MM.1S (cell line): Measurements from ENCODE around the gene FALEC.

ENCODE experiments used
- DNase-seq: peaks from one replicate; pipeline ENCODE4 v3.0.0-alpha.2; 2015
- H2AFZ ChIP-seq: fragments of 300-600 bp; sonication (generic); 2 replicates; pipeline ENCODE4 v1.6.0; 2016; ENCODE audit warnings: antibody characterized with exemption, low read length
- H3F3A ChIP-seq: fragments of 300-600 bp; sonication (generic); 2 replicates; pipeline ENCODE4 v1.6.1; 2016; ENCODE audit warnings: mild to moderate bottlenecking, antibody characterized with exemption, low read length, moderate library complexity, mixed read lengths; ENCODE audit not compliant: insufficient read depth
- H3K27ac ChIP-seq: fragments of 300-600 bp; sonication (generic); 2 replicates; pipeline ENCODE4 v1.5.1; 2016; ENCODE audit warnings: mild to moderate bottlenecking, low read length
- H3K27me3 ChIP-seq: fragments of 300-600 bp; sonication (generic); replicated peaks from 2 replicates; pipeline ENCODE4 v1.6.0; 2016; ENCODE audit warnings: low read length; ENCODE audit not compliant: insufficient read depth
- H3K36me3 ChIP-seq: fragments of 300-600 bp; sonication (generic); replicated peaks from 2 replicates; pipeline ENCODE4 v1.6.1; 2016; ENCODE audit warnings: mild to moderate bottlenecking, low read length, mixed read lengths; ENCODE audit not compliant: insufficient read depth
- H3K4me1 ChIP-seq: fragments of 300-600 bp; sonication (generic); 2 replicates; pipeline ENCODE4 v1.6.1; 2016; ENCODE audit warnings: low read length, mixed read lengths
- H3K4me2 ChIP-seq: fragments of 300-600 bp; sonication (generic); 2 replicates; pipeline ENCODE4 v1.6.0; 2016; ENCODE audit warnings: low read depth, low read length
- H3K4me3 ChIP-seq: fragments of 300-600 bp; sonication (generic); 2 replicates; pipeline ENCODE4 v1.5.1; 2016; ENCODE audit warnings: low read length, mixed read lengths
- H3K79me2 ChIP-seq: fragments of 300-600 bp; sonication (generic); 2 replicates; pipeline ENCODE4 v1.6.1; 2016; ENCODE audit warnings: mixed run types, low read length, mixed read lengths
- H3K9ac ChIP-seq: fragments of 300-600 bp; sonication (generic); 2 replicates; pipeline ENCODE4 v1.6.1; 2016; ENCODE audit warnings: low read length, mixed read lengths
- H3K9me2 ChIP-seq: fragments of 300-600 bp; sonication (generic); replicated peaks from 2 replicates; pipeline ENCODE4 v1.6.1; 2016; ENCODE audit warnings: mild to moderate bottlenecking, low read length, mixed read lengths; ENCODE audit not compliant: insufficient read depth
- H3K9me3 ChIP-seq: fragments of 300-600 bp; sonication (generic); replicated peaks from 2 replicates; pipeline ENCODE4 v1.6.1; 2016; ENCODE audit warnings: mild to moderate bottlenecking, low read length, mixed read lengths; ENCODE audit not compliant: insufficient read depth
- H4K20me1 ChIP-seq: fragments of 300-600 bp; sonication (generic); 2 replicates; pipeline ENCODE4 v1.6.1; 2016; ENCODE audit warnings: mild to moderate bottlenecking, low read length, moderate library complexity, mixed read lengths; ENCODE audit not compliant: insufficient read depth
- EZH2 ChIP-seq: fragments of 300-600 bp; sonication (generic); optimal IDR thresholded peaks from 2 replicates; pipeline ENCODE3; 2017; ENCODE audit warnings: low read depth, mild to moderate bottlenecking, antibody characterized with exemption, low read length, mixed read lengths
- EZH2phosphoT487 ChIP-seq: fragments of 300-600 bp; sonication (generic); IDR thresholded peaks from 2 replicates; pipeline ENCODE4 v1.6.1; 2018; ENCODE audit warnings: antibody characterized with exemption, low read length
- TF ChIP-seq, protein P1 (sequence below): fragments of 300-600 bp; sonication (generic); IDR thresholded peaks from 2 replicates; pipeline ENCODE4 v1.5.1; 2016; ENCODE audit warnings: antibody characterized with exemption, low read length, mixed read lengths

The FALEC gene

DNA sequence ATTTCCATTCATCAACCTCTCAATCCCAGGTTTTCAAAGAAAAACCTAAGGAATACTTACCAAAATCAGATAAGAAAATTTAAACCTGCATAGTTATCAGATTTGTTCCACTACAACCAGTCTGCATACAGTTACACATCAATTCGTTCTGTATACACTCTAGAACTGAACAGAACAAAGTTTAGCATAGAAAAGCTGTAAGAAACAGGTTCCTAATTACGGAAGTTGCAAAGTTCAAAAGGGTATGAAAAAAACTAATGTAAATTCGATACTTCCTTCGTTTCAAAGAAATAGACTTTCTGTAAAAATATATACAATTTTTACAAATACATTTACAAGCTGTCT is 60.8 kb downstream of the FALEC start:
- peak overlapping the region; percentile 98 for H3K9ac ChIP-seq
- peaks cover 38% of the 10 kb centered on the region for H4K20me1 ChIP-seq
- H2AFZ ChIP-seq: no peak overlapping the region
- H3K9me2 ChIP-seq: no peaks in the 10 kb centered on the region
- peaks cover 41% of the 10 kb centered on the region for H3K4me1 ChIP-seq
- DNase-seq: no peak
- no peaks in the 10 kb centered on the region for H3K9me3 ChIP-seq
- TF ChIP-seq EZH2 (no peak), EZH2phosphoT487 (no peak)
- TF ChIP-seq, protein P1, sequence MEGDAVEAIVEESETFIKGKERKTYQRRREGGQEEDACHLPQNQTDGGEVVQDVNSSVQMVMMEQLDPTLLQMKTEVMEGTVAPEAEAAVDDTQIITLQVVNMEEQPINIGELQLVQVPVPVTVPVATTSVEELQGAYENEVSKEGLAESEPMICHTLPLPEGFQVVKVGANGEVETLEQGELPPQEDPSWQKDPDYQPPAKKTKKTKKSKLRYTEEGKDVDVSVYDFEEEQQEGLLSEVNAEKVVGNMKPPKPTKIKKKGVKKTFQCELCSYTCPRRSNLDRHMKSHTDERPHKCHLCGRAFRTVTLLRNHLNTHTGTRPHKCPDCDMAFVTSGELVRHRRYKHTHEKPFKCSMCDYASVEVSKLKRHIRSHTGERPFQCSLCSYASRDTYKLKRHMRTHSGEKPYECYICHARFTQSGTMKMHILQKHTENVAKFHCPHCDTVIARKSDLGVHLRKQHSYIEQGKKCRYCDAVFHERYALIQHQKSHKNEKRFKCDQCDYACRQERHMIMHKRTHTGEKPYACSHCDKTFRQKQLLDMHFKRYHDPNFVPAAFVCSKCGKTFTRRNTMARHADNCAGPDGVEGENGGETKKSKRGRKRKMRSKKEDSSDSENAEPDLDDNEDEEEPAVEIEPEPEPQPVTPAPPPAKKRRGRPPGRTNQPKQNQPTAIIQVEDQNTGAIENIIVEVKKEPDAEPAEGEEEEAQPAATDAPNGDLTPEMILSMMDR: no peak
- H3F3A ChIP-seq: peaks cover 71% of the 10 kb centered on the region
- peak overlapping the region; percentile 72 for H3K4me2 ChIP-seq
- H3K4me3 ChIP-seq: peak overlapping the region; percentile 84
- peak overlapping the region; percentile 86; the same call in 1 of the 2 replicates for H3K27ac ChIP-seq
- H3K36me3 ChIP-seq: peaks cover 40% of the 10 kb centered on the region; the same call in 1 of the 2 replicates
- H3K79me2 ChIP-seq: peaks cover 87% of the 10 kb centered on the region
- H3K27me3 ChIP-seq: no peaks in the 10 kb centered on the region

DNA sequence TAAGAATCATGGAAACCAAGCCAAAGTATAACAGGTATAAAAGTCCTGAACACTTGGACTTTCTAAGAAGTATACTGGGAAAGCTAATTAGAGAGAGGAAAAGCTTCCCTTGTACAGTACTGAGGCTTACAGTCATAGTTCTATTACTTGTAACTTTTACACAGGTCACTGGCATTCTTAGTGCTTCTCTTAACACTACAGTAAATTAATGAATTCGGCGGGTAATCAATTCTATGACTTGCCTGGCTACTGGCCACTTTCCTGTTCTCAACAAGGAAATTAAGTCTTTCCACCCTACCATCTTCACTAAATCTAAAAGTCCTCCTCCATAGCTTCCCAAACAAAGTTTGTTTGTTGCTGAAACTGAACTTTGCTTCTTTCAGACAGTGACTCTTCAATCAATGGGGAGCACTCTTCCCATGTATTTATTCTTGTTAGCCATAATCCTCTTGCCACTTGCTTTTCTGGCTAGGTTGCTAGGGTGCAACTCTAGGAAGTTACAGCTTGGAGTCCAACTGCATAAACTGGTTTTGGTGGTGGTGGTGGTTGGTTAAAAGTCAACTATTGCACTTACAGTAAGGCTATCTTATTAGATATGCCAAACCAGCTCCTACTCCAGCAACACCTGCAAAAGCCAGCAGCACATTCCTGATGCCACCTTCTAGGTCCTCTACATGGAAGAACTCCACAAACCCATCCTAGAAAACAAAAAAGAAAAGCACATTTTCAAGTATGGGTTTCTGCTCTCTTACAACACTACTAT is 61.4 kb downstream of the FALEC start:
- Histone ChIP-seq H3K4me3 (peak overlapping the region; percentile 84), H4K20me1 (peaks cover 38% of the 10 kb centered on the region), H3F3A (peaks cover 70% of the 10 kb centered on the region), H3K4me2 (peak overlapping the region; percentile 72), H3K27ac (peak overlapping the region; percentile 86; the same call in 1 of the 2 replicates), H3K36me3 (peaks cover 40% of the 10 kb centered on the region; the same call in 1 of the 2 replicates), H3K9me2 (no peaks in the 10 kb centered on the region), H3K9me3 (no peaks in the 10 kb centered on the region), H3K9ac (peak overlapping the region; percentile 98), H3K79me2 (peaks cover 82% of the 10 kb centered on the region), H3K4me1 (peaks cover 41% of the 10 kb centered on the region), H2AFZ (no peak overlapping the region), H3K27me3 (no peaks in the 10 kb centered on the region)
- TF ChIP-seq EZH2phosphoT487 (no peak), EZH2 (no peak)
- TF ChIP-seq, protein P1: no peak
- no peak for DNase-seq

DNA sequence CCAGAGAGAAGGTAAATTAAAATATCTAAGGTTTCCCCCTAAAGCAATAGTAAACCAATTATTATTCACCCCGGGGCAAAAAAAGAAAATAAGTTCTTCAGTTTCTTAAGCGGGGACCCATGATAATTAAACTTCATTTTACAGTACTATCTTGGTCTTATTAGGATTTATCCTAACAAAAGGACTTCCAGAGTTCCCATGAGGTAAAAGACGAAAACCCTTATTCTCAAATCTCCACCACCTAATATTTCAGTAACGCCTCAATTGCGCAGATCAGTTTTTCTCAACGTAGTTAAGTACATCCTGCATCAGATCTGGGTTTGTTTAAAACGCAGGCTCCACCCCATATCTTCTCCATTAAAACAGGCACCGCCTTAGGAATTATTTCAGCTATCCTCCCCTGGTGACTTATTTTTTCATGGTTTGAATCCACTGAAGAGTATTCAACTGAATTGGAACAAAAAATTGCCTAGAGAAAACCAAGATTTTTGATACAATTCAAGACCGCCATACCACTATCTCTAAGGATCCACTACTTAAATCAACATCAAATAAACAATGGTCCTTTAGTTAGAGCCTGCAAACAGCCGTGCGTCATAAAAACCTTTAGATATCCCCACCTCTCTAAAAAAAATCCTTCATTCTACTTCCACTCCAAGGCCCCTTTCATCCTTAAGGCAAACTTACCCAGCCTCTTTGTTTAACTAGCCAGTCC is 62.2 kb downstream of the FALEC start:
- H3K27me3 ChIP-seq: no peaks in the 10 kb centered on the region
- H3K27ac ChIP-seq: peak overlapping the region; percentile 86
- peak overlapping the region; percentile 84 for H3K4me3 ChIP-seq
- no peaks in the 10 kb centered on the region for H3K9me2 ChIP-seq
- TF ChIP-seq, protein P1: no peak
- TF ChIP-seq EZH2: no peak
- TF ChIP-seq EZH2phosphoT487: no peak
- peaks cover 40% of the 10 kb centered on the region; the same call in 1 of the 2 replicates for H3K36me3 ChIP-seq
- no peak overlapping the region for H2AFZ ChIP-seq
- peaks cover 65% of the 10 kb centered on the region for H3F3A ChIP-seq
- peaks cover 38% of the 10 kb centered on the region for H4K20me1 ChIP-seq
- H3K4me2 ChIP-seq: peak overlapping the region; percentile 72
- peaks cover 75% of the 10 kb centered on the region for H3K79me2 ChIP-seq
- peaks cover 46% of the 10 kb centered on the region for H3K4me1 ChIP-seq
- H3K9me3 ChIP-seq: no peaks in the 10 kb centered on the region
- DNase-seq: peak; percentile 41
- H3K9ac ChIP-seq: peak overlapping the region; percentile 98
